HEK293T (cell line): ENCODE results near the gene FHAD1.
A peak's percentile ranks its signal among the peaks of the same experiment; 100 is the strongest.

Experiments
- CTCF ChIA-PET: fragments of 350-600 bp; formaldehyde crosslinking; extraction: SDS; loops from one replicate; lab custom pipeline; 2021; ENCODE audit warnings: antibody characterized with exemption, inconsistent platforms; lab: Yijun Ruan, JAX
- POLR2A ChIA-PET: fragments of 350-600 bp; formaldehyde crosslinking; extraction: SDS; loops from one replicate; lab custom pipeline; 2020; ENCODE audit warnings: antibody characterized with exemption, inconsistent platforms; lab: Yijun Ruan, JAX
- DNase-seq: peaks from one replicate; pipeline ENCODE4 v3.0.0; 2012; ENCODE audit warnings: mixed read lengths; ENCODE audit errors: extremely low spot score
- ARNT ChIP-seq: fragments of 450-650 bp; IDR thresholded peaks from 2 replicates; pipeline ENCODE4 v1.6.1; 2017; ENCODE audit warnings: mild to moderate bottlenecking
- BHLHE40 ChIP-seq: fragments of 450-650 bp; IDR thresholded peaks from 2 replicates; pipeline ENCODE4 v1.6.1; 2016; ENCODE audit warnings: mild to moderate bottlenecking, moderate library complexity, borderline replicate concordance
- CTBP1 ChIP-seq: fragments of 450-650 bp; IDR thresholded peaks from 2 replicates; pipeline ENCODE4 v1.6.1; 2016; ENCODE audit warnings: borderline replicate concordance
- ELF4 ChIP-seq: fragments of 450-650 bp; IDR thresholded peaks from 2 replicates; pipeline ENCODE4 v1.6.1; 2017; ENCODE audit warnings: antibody characterized with exemption
- FOXA1 ChIP-seq: fragments of 450-650 bp; IDR thresholded peaks from 2 replicates; pipeline ENCODE4 v1.6.1; 2016; ENCODE audit warnings: mild to moderate bottlenecking
- FOXK2 ChIP-seq: fragments of 450-650 bp; IDR thresholded peaks from 2 replicates; pipeline ENCODE4 v1.6.1; 2016; ENCODE audit warnings: mild to moderate bottlenecking
- FOXM1 ChIP-seq: fragments of 450-650 bp; IDR thresholded peaks from 2 replicates; pipeline ENCODE4 v1.6.1; 2017; ENCODE audit warnings: mild to moderate bottlenecking, borderline replicate concordance
- HDGF ChIP-seq: fragments of 450-650 bp; IDR thresholded peaks from 2 replicates; pipeline ENCODE4 v1.6.1; 2017; ENCODE audit warnings: antibody characterized with exemption, borderline replicate concordance
- L3MBTL2 ChIP-seq: fragments of 450-650 bp; conservative IDR thresholded peaks from 2 replicates; pipeline ENCODE4 v1.6.1; 2016; ENCODE audit warnings: mild to moderate bottlenecking
- LEF1 ChIP-seq: fragments of 450-650 bp; IDR thresholded peaks from 2 replicates; pipeline ENCODE4 v1.6.1; 2017; ENCODE audit warnings: mild to moderate bottlenecking, borderline replicate concordance
- NFRKB ChIP-seq: fragments of 450-650 bp; IDR thresholded peaks from 2 replicates; pipeline ENCODE4 v1.6.1; 2016; ENCODE audit warnings: mild to moderate bottlenecking, moderate library complexity
- PKNOX1 ChIP-seq: fragments of 450-650 bp; IDR thresholded peaks from 2 replicates; pipeline ENCODE4 v1.6.1; 2016
- SP1 ChIP-seq: fragments of 450-650 bp; IDR thresholded peaks from 2 replicates; pipeline ENCODE4 v1.6.1; 2017
- SUZ12 ChIP-seq: fragments of 450-650 bp; IDR thresholded peaks from 2 replicates; pipeline ENCODE4 v1.6.1; 2016; ENCODE audit warnings: mild to moderate bottlenecking
- TARDBP ChIP-seq: fragments of 450-650 bp; IDR thresholded peaks from 2 replicates; pipeline ENCODE4 v1.6.1; 2016
- ZNF384 ChIP-seq: fragments of 450-650 bp; IDR thresholded peaks from 2 replicates; pipeline ENCODE4 v1.6.1; 2016

FHAD1 gene

GRCh38 chr1:15343099-15343498 lies 96.1 kb downstream of the FHAD1 start:
- no peak for DNase-seq
- CTCF ChIA-PET = interaction anchor here (0.8 to 1.6 kb wide), 2 partner anchors 19 to 145 kb away, joined by 5 read pairs; no protein-coding TSS in a partner anchor
- POLR2A ChIA-PET = no interaction called here
- TF ChIP-seq ELF4 (no peak), TARDBP (no peak), ZNF384 (no peak), SUZ12 (no peak), ARNT (no peak), NFRKB (no peak), FOXM1 (no peak), HDGF (no peak), FOXK2 (no peak), SP1 (no peak), PKNOX1 (no peak), LEF1 (no peak), FOXA1 (no peak), BHLHE40 (no peak), CTBP1 (no peak), L3MBTL2 (no peak)

- ChIA-PET CTCF (interaction anchor here (0.8 kb wide), 1 partner anchor 146 kb away, joined by 5 read pairs; no protein-coding TSS in a partner anchor), POLR2A (interaction anchor here (1.1 kb wide), 1 partner anchor 11 kb away, joined by 3 read pairs; no protein-coding TSS in a partner anchor)
- DNase-seq = peak; percentile 39
- TF ChIP-seq PKNOX1 = 0 out of 2 replicates have a peak, but pooled peaks have one; percentile 23
- no peak for TF ChIP-seq L3MBTL2
These were observed 96.7 kb downstream of the FHAD1 start for GRCh38 chr1:15343729-15344128.

GRCh38 chr1:15344380-15344779 lies 97.4 kb downstream of the FHAD1 start:
- TF ChIP-seq ELF4 (no peak), LEF1 (no peak), FOXM1 (no peak), SP1 (no peak), FOXA1 (no peak), PKNOX1 (no peak), ZNF384 (no peak), L3MBTL2 (no peak), TARDBP (no peak), HDGF (no peak), ARNT (no peak), BHLHE40 (no peak), NFRKB (no peak), CTBP1 (no peak), SUZ12 (no peak), FOXK2 (no peak)
- ChIA-PET POLR2A (interaction anchor here (1.1 kb wide), 1 partner anchor 12 kb away, joined by 3 read pairs; no protein-coding TSS in a partner anchor), CTCF (no interaction called here)
- DNase-seq = no peak

- no peak for TF ChIP-seq BHLHE40
- no peak for TF ChIP-seq PKNOX1
- no peak for TF ChIP-seq LEF1
- TF ChIP-seq CTBP1 = no peak
- TF ChIP-seq L3MBTL2 = no peak
- TF ChIP-seq ELF4 = no peak
- no peak for TF ChIP-seq ZNF384
- no peak for TF ChIP-seq FOXM1
- TF ChIP-seq FOXK2 = no peak
- no peak for TF ChIP-seq SUZ12
- TF ChIP-seq FOXA1 = no peak
- no peak for TF ChIP-seq SP1
- CTCF ChIA-PET = no interaction called here
- no peak for DNase-seq
- POLR2A ChIA-PET = interaction anchor here (1.1 kb wide), 1 partner anchor 13 kb away, joined by 3 read pairs; no protein-coding TSS in a partner anchor
These were observed 98.0 kb downstream of the FHAD1 start for GRCh38 chr1:15344800-15345704.

GRCh38 chr1:15345705-15346345 lies 98.8 kb downstream of the FHAD1 start:
- ChIA-PET CTCF (no interaction called here), POLR2A (no interaction called here)
- no peak for TF ChIP-seq PKNOX1
- TF ChIP-seq SP1 = no peak
- TF ChIP-seq ARNT = no peak
- TF ChIP-seq ELF4 = no peak
- TF ChIP-seq FOXK2 = no peak
- no peak for TF ChIP-seq NFRKB
- TF ChIP-seq ZNF384 = no peak
- TF ChIP-seq FOXA1 = no peak
- no peak for TF ChIP-seq FOXM1
- TF ChIP-seq L3MBTL2 = no peak
- TF ChIP-seq TARDBP = no peak
- TF ChIP-seq BHLHE40 = no peak
- no peak for TF ChIP-seq HDGF
- TF ChIP-seq SUZ12 = no peak
- TF ChIP-seq CTBP1 = no peak
- no peak for TF ChIP-seq LEF1
- DNase-seq = no peak
